NT2/D1 (cell line): ENCODE data around the gene LRRC8B.

Experiments
- DNase-seq: peaks from one replicate; pipeline ENCODE4 v3.0.0-alpha.2; 2011; ENCODE audit warnings: low read depth, low spot score
- H3K27me3 ChIP-seq: 2 replicates; pipeline ENCODE4 v1.6.0; 2011; ENCODE audit warnings: mild to moderate bottlenecking; ENCODE audit not compliant: insufficient read length, insufficient read depth
- H3K36me3 ChIP-seq: 2 replicates; pipeline ENCODE4 v1.6.1; 2011; ENCODE audit warnings: mild to moderate bottlenecking, low read length, mixed read lengths; ENCODE audit not compliant: insufficient read depth, insufficient read length
- H3K4me1 ChIP-seq: 2 replicates; pipeline ENCODE4 v1.5.1; 2011; ENCODE audit not compliant: insufficient read depth, insufficient read length
- H3K4me3 ChIP-seq: 2 replicates; pipeline ENCODE4 v1.5.1; 2011; ENCODE audit warnings: low read depth; ENCODE audit not compliant: insufficient read length
- H3K9ac ChIP-seq: 2 replicates; pipeline ENCODE4 v1.6.0; 2011; ENCODE audit warnings: low read depth; ENCODE audit not compliant: insufficient read length
- H3K9me3 ChIP-seq: 2 replicates; pipeline ENCODE4 v1.5.1; 2011; ENCODE audit warnings: mild to moderate bottlenecking, low read length; ENCODE audit not compliant: insufficient read depth
- SUZ12 ChIP-seq: IDR thresholded peaks from 2 replicates; pipeline ENCODE4 v1.6.1; 2011; ENCODE audit not compliant: insufficient read length, insufficient read depth; ENCODE audit errors: extremely low read depth
- YY1 ChIP-seq: IDR thresholded peaks from 2 replicates; pipeline ENCODE4 v1.6.1; 2011; ENCODE audit not compliant: insufficient read length, insufficient read depth
- ZNF274 ChIP-seq: IDR thresholded peaks from 2 replicates; pipeline ENCODE4 v1.6.1; 2011; ENCODE audit warnings: mild to moderate bottlenecking, low read depth, low read length

The LRRC8B gene

DNA sequence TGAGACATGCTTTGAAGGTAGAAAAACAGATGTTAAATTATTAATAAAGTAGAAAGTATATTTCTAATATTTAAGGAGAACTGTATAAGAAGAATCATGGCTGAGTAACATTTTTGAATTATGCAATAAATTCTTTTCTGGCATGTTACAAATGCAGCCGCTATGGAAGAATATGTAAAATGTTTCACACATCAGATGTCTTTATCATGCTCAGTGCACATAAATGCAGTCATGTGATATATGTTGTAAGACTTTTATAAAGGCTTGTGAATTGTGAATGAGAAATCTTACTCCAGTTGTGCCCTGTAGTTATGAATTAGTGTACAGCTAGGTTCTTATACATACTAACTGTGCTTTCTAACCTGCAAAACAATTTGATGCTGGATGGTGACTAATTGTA is 53.5 kb downstream of the LRRC8B start:
- no peak for DNase-seq
- no peak for TF ChIP-seq YY1
- no peak for TF ChIP-seq ZNF274
- peaks cover 7% of the 10 kb centered on the region for H3K36me3 ChIP-seq
- no peaks in the 10 kb centered on the region for H3K4me1 ChIP-seq
- no peak overlapping the region for H3K4me3 ChIP-seq
- no peaks in the 10 kb centered on the region for H3K27me3 ChIP-seq
- H3K9me3 ChIP-seq = no peaks in the 10 kb centered on the region
- H3K9ac ChIP-seq = no peak overlapping the region

- DNase-seq = no peak
- Histone ChIP-seq H3K36me3 (peaks cover 15% of the 10 kb centered on the region), H3K4me1 (no peaks in the 10 kb centered on the region), H3K27me3 (no peaks in the 10 kb centered on the region), H3K4me3 (no peak overlapping the region), H3K9ac (no peak overlapping the region), H3K9me3 (no peaks in the 10 kb centered on the region)
- no peak for TF ChIP-seq ZNF274
- TF ChIP-seq YY1 = no peak
- TF ChIP-seq SUZ12 = no peak
These were observed 54.5 kb downstream of the LRRC8B start for GRCh38 chr1:89578946-89579684.

GRCh38 chr1:89580036-89580435 is 55.4 kb downstream of the LRRC8B start:
- Histone ChIP-seq H3K36me3 (peaks cover 23% of the 10 kb centered on the region), H3K9me3 (no peaks in the 10 kb centered on the region), H3K9ac (no peak overlapping the region), H3K27me3 (no peaks in the 10 kb centered on the region), H3K4me1 (no peaks in the 10 kb centered on the region), H3K4me3 (no peak overlapping the region)
- TF ChIP-seq ZNF274 (no peak), SUZ12 (no peak), YY1 (no peak)
- DNase-seq = no peak

GRCh38 chr1:89581859-89582258 is 57.2 kb downstream of the LRRC8B start:
- H3K27me3 ChIP-seq = no peaks in the 10 kb centered on the region
- no peak for DNase-seq
- peaks cover 23% of the 10 kb centered on the region for H3K36me3 ChIP-seq
- no peaks in the 10 kb centered on the region for H3K4me1 ChIP-seq
- no peaks in the 10 kb centered on the region for H3K9me3 ChIP-seq
- no peak overlapping the region for H3K9ac ChIP-seq
- TF ChIP-seq ZNF274 = no peak
- no peak for TF ChIP-seq YY1
- no peak for TF ChIP-seq SUZ12
- H3K4me3 ChIP-seq = no peak overlapping the region

DNA sequence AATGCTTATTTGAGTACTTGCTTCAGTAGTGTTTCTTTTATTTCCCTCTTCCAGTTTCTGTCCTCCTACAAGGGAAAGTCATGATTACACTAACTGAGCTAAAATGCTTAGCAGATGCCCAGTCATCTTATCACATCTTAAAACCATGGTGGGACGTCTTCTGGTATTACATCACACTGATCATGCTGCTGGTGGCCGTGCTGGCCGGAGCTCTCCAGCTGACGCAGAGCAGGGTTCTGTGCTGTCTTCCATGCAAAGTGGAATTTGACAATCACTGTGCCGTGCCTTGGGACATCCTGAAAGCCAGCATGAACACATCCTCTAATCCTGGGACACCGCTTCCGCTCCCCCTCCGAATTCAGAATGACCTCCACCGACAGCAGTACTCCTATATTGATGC is 57.9 kb downstream of the LRRC8B start:
- Histone ChIP-seq H3K4me3 (no peak overlapping the region), H3K9me3 (no peaks in the 10 kb centered on the region), H3K27me3 (no peaks in the 10 kb centered on the region), H3K9ac (no peak overlapping the region), H3K4me1 (no peaks in the 10 kb centered on the region), H3K36me3 (peaks cover 23% of the 10 kb centered on the region)
- TF ChIP-seq YY1 = no peak
- no peak for TF ChIP-seq SUZ12
- TF ChIP-seq ZNF274 = no peak
- no peak for DNase-seq

DNA sequence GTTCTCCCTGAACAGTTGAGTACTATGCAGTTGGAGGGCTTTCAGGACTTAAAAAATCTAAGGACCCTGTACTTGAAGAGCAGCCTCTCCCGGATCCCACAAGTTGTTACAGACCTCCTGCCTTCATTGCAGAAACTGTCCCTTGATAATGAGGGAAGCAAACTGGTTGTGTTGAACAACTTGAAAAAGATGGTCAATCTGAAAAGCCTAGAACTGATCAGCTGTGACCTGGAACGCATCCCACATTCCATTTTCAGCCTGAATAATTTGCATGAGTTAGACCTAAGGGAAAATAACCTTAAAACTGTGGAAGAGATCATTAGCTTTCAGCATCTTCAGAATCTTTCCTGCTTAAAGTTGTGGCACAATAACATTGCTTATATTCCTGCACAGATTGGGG is 59.6 kb downstream of the LRRC8B start:
- TF ChIP-seq YY1 = no peak
- no peak for TF ChIP-seq SUZ12
- no peak for TF ChIP-seq ZNF274
- Histone ChIP-seq H3K36me3 (peaks cover 23% of the 10 kb centered on the region), H3K9me3 (no peaks in the 10 kb centered on the region), H3K4me1 (no peaks in the 10 kb centered on the region), H3K9ac (no peak overlapping the region), H3K27me3 (no peaks in the 10 kb centered on the region), H3K4me3 (no peak overlapping the region)
- no peak for DNase-seq

GRCh38 chr1:89584781-89585180 is 60.2 kb downstream of the LRRC8B start:
- no peaks in the 10 kb centered on the region for H3K9me3 ChIP-seq
- H3K27me3 ChIP-seq = no peaks in the 10 kb centered on the region
- DNase-seq = no peak
- H3K4me3 ChIP-seq = no peak overlapping the region
- H3K36me3 ChIP-seq = peaks cover 23% of the 10 kb centered on the region
- TF ChIP-seq SUZ12 (no peak), YY1 (no peak), ZNF274 (no peak)
- no peak overlapping the region for H3K9ac ChIP-seq
- H3K4me1 ChIP-seq = no peaks in the 10 kb centered on the region
